SK-N-SH (cell line): ENCODE results near the gene GPR68.

Experiments used
- CTCF ChIP-seq: fragments of 200-600 bp; sonication (generic); IDR thresholded peaks from 2 replicates; pipeline ENCODE4 v1.6.1; 2017; ENCODE audit warnings: antibody characterized with exemption, mild to moderate bottlenecking, moderate library complexity
- ELF1 ChIP-seq: IDR thresholded peaks from 2 replicates; pipeline ENCODE4 v1.4.0; 2012
- EP300 ChIP-seq, 2 experiments: IDR thresholded peaks; 2 replicates each; pipeline versions ENCODE4 v1.4.0 to v1.6.1; 2012; ENCODE audit warnings: borderline replicate concordance in 1 of 2, low read depth in 1 of 2, low read length in 1 of 2
- FOXM1 ChIP-seq: IDR thresholded peaks from 2 replicates; pipeline ENCODE4 v1.4.0; 2012; ENCODE audit warnings: low read depth, mild to moderate bottlenecking
- POLR2AphosphoS5 ChIP-seq: IDR thresholded peaks from 2 replicates; pipeline ENCODE4 v1.6.1; 2012; ENCODE audit warnings: low read depth, low read length
- RAD21 ChIP-seq: IDR thresholded peaks from 2 replicates; pipeline ENCODE4 v1.6.1; 2012; ENCODE audit warnings: mild to moderate bottlenecking, low read length
- SIN3A ChIP-seq: IDR thresholded peaks from 2 replicates; pipeline ENCODE4 v1.6.1; 2012; ENCODE audit warnings: low read depth, mild to moderate bottlenecking, low read length, moderate library complexity, borderline replicate concordance
- USF2 ChIP-seq: fragments of 150-350 bp; IDR thresholded peaks from 2 replicates; pipeline ENCODE4 v1.6.1; 2017; ENCODE audit warnings: antibody characterized with exemption, low read length, low read depth, borderline replicate concordance

DNA sequence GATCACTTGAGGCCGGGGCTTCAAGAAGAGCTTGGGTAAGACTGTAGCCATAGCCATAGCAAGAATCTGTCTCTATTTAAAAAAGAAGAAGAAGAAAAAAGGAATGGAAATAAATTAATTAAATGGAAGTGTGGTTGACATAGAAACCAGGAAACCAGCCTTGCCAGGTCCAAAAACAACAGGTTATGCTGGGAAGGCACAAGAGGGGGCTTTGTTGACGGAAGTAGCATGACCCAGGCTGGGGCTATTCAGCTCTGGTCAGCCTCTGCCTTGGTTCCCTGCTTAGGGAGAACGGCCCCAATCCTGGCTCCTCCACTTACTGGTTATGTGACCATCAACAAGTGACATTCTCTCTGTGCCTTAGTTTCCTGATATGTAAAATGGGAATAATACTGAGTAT, 14.4 kb upstream of the GPR68 start:
- TF ChIP-seq FOXM1 (no peak), CTCF (no peak), POLR2AphosphoS5 (no peak), ELF1 (no peak), USF2 (no peak), EP300 (IDR thresholded peaks at IDR 0.05; ENCODE audit: borderline replicate concordance in 1 of 2, low read depth in 1 of 2, low read length in 1 of 2) (no peak), RAD21 (no peak), SIN3A (no peak)
